GM23248 (cell line): ENCODE data around the gene ZNF652. TPM values are rescaled to one million over a fixed set of nuclear protein-coding genes. Genes with fewer than 3 reads are reported as not detected.

Experiments
- DNase-seq: peaks from one replicate; pipeline ENCODE4 v3.0.0-alpha.2; 2015
- H2AFZ ChIP-seq: fragments of 200-600 bp; sonication (generic); 2 replicates; pipeline ENCODE4 v1.6.1; 2016; ENCODE audit warnings: antibody characterized with exemption
- H3F3A ChIP-seq: fragments of 200-600 bp; sonication (generic); 2 replicates; pipeline ENCODE4 v1.6.1; 2016; ENCODE audit warnings: mild to moderate bottlenecking, antibody characterized with exemption, mixed run types; ENCODE audit not compliant: insufficient read depth
- H3K27ac ChIP-seq: fragments of 200-600 bp; sonication (generic); 2 replicates; pipeline ENCODE4 v1.5.1; 2016; ENCODE audit warnings: mild to moderate bottlenecking
- H3K27me3 ChIP-seq: fragments of 200-600 bp; sonication (generic); replicated peaks from 2 replicates; pipeline ENCODE4 v1.6.1; 2016; ENCODE audit warnings: mild to moderate bottlenecking; ENCODE audit not compliant: insufficient read depth
- H3K36me3 ChIP-seq: fragments of 200-600 bp; sonication (generic); 2 replicates; pipeline ENCODE4 v1.6.1; 2016; ENCODE audit warnings: low read depth, mild to moderate bottlenecking
- H3K4me1 ChIP-seq: fragments of 200-600 bp; sonication (generic); 2 replicates; pipeline ENCODE4 v1.6.1; 2016; ENCODE audit warnings: mild to moderate bottlenecking; ENCODE audit not compliant: insufficient read depth
- H3K4me2 ChIP-seq: fragments of 200-600 bp; sonication (generic); one replicate; pipeline ENCODE4 v1.6.1; 2016; ENCODE audit warnings: mild to moderate bottlenecking; ENCODE audit not compliant: unreplicated experiment
- H3K4me3 ChIP-seq: fragments of 200-600 bp; sonication (generic); 2 replicates; pipeline ENCODE4 v1.5.1; 2016; ENCODE audit warnings: mild to moderate bottlenecking
- H3K79me2 ChIP-seq: fragments of 200-600 bp; sonication (generic); 2 replicates; pipeline ENCODE4 v1.6.1; 2016; ENCODE audit warnings: mild to moderate bottlenecking; ENCODE audit not compliant: insufficient read depth
- H3K9ac ChIP-seq: fragments of 200-600 bp; sonication (generic); 2 replicates; pipeline ENCODE4 v1.6.1; 2016; ENCODE audit warnings: mild to moderate bottlenecking
- H3K9me2 ChIP-seq: fragments of 200-600 bp; sonication (generic); 2 replicates; pipeline ENCODE4 v1.6.1; 2016; ENCODE audit warnings: mixed run types, mild to moderate bottlenecking, moderate library complexity; ENCODE audit not compliant: insufficient read depth
- H3K9me3 ChIP-seq: fragments of 200-600 bp; sonication (generic); one replicate; pipeline ENCODE4 v1.6.1; 2017; ENCODE audit warnings: low read depth
- H4K20me1 ChIP-seq: fragments of 200-600 bp; sonication (generic); 2 replicates; pipeline ENCODE4 v1.6.0; 2016; ENCODE audit not compliant: insufficient read depth
- EZH2 ChIP-seq: fragments of 200-600 bp; sonication (generic); IDR thresholded peaks from 2 replicates; pipeline ENCODE4 v1.6.1; 2018; ENCODE audit warnings: antibody characterized with exemption, mild to moderate bottlenecking; ENCODE audit not compliant: insufficient read depth, poor library complexity, severe bottlenecking
- EZH2phosphoT487 ChIP-seq: fragments of 200-600 bp; sonication (generic); IDR thresholded peaks from 2 replicates; pipeline ENCODE4 v1.6.1; 2018; ENCODE audit warnings: antibody characterized with exemption, moderate library complexity, mild to moderate bottlenecking, low read depth; ENCODE audit not compliant: insufficient read depth
- WGBS, 2 experiments: methylation state at CpG; one replicate each; pipeline ENCODE4 v1.1.6; 2015 to 2017; ENCODE audit warnings: low lambda C conversion rate in 2 of 2, low coverage in 1 of 2; ENCODE audit errors: missing lambda C conversion rate in 2 of 2; 5-methylcytosine and 5-hydroxymethylcytosine counted together
- in situ Hi-C: fragments of 300-500 bp; cut with MboI; formaldehyde crosslinking; loops from 2 replicates; pipeline ENCODE4 v1.15.0; 2020
- polyA plus RNA-seq: library from polyadenylated mRNA; unstranded; fragments of >200 nt; fragmentation: Nextera tagmentation; extraction: Ambion mirVana; gene quantifications from 2 replicates; pipeline ENCODE4 v1.2.1, GENCODE V29; 2016
- total RNA-seq: library from RNA; depleted of rRNA; stranded (reverse); fragments of >200 nt; shearing (Covaris generic); gene quantifications from 2 replicates; pipeline ENCODE4 v1.2.3, GENCODE V29; 2014

ZNF652 gene
- total and polyA plus RNA-seq, 2 experiments from 2014 or later: 12.4 to 17.2 TPM

DNA sequence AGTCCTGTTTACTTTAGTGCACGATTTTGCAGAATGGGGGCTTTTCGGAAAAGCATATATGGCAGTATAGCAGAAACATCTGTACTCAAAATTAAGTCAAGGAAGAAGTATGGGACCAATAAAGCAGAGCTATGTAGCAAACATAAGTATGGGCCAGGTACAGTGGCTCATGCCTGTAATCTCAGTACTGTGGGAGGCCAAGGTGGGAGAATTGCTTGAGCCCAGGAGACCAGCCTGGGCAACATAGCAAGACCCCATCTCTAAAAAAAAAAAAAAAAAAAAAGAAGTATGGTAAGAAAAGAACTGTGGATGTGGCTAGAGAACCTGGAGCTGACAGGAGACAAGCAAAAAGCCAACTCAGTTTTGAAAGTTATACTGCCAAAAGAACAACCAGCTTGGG lies 36.1 kb downstream of the ZNF652 start:
- no peak for TF ChIP-seq EZH2
- TF ChIP-seq EZH2phosphoT487: no peak
- no peak overlapping the region for H3K27ac ChIP-seq
- H3K79me2 ChIP-seq: peaks cover 89% of the 10 kb centered on the region
- in situ Hi-C loops: no loop called here
- H3K9me3 ChIP-seq: no peaks in the 10 kb centered on the region
- no peaks in the 10 kb centered on the region for H3K36me3 ChIP-seq
- H3K4me2 ChIP-seq: no peak overlapping the region
- H3K9me2 ChIP-seq: no peaks in the 10 kb centered on the region
- 55 to 62% methylated on average over 2 of the region's 2 CpGs for WGBS, 2 experiments
- no peaks in the 10 kb centered on the region for H3K27me3 ChIP-seq
- DNase-seq: no peak
- H3K4me1 ChIP-seq: peaks cover 8% of the 10 kb centered on the region; the same call in 1 of the 2 replicates
- no peak overlapping the region for H2AFZ ChIP-seq
- H3K9ac ChIP-seq: no peak overlapping the region
- H3F3A ChIP-seq: peaks cover 6% of the 10 kb centered on the region
- peaks cover 10% of the 10 kb centered on the region; the same call in 1 of the 2 replicates for H4K20me1 ChIP-seq
- no peak overlapping the region for H3K4me3 ChIP-seq

DNA sequence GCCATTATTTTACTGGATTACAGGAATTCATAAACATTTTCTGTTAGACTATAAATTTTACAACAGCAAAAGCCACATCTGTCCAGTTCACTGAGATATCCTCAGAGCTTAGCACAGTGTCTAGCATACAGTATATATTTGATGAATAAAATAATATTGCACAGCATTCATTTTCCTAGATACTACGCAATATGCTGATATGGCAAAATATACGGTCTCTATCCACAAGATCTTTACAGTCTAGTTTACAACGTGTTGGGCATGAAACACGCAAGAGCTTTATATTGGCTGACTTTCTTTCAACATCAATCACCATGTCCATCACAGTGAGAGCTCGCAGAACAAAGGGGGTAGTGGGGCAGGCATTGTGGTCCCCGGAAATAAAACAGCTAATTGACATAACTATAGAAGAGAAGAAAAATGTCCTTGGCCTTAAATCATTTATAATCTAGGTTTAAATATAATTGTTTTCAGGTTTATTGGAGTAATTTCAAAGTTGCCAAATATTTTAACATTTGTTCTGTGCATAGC lies 43.5 kb downstream of the ZNF652 start:
- no peaks in the 10 kb centered on the region for H3K27me3 ChIP-seq
- WGBS, 2 experiments: 82 to 87% methylated on average over 6 of the region's 6 CpGs
- peaks cover 21% of the 10 kb centered on the region for H3F3A ChIP-seq
- H3K9me3 ChIP-seq: no peaks in the 10 kb centered on the region
- no peak overlapping the region for H3K4me2 ChIP-seq
- H3K9ac ChIP-seq: no peak overlapping the region
- peaks cover 55% of the 10 kb centered on the region for H3K79me2 ChIP-seq
- H3K4me1 ChIP-seq: peaks cover 10% of the 10 kb centered on the region
- no peaks in the 10 kb centered on the region for H3K36me3 ChIP-seq
- H3K27ac ChIP-seq: no peak overlapping the region
- H2AFZ ChIP-seq: no peak overlapping the region
- no peak for TF ChIP-seq EZH2
- TF ChIP-seq EZH2phosphoT487: no peak
- H3K4me3 ChIP-seq: no peak overlapping the region
- H3K9me2 ChIP-seq: no peaks in the 10 kb centered on the region
- in situ Hi-C loops: loop anchor here (5.0 to 10.0 kb wide), 2 partner anchors 79 to 236 kb away; no protein-coding TSS in a partner anchor
- no peak for DNase-seq
- 0 out of 2 replicates have a peak, but pooled peaks cover 4% of the 10 kb centered on the region for H4K20me1 ChIP-seq

DNA sequence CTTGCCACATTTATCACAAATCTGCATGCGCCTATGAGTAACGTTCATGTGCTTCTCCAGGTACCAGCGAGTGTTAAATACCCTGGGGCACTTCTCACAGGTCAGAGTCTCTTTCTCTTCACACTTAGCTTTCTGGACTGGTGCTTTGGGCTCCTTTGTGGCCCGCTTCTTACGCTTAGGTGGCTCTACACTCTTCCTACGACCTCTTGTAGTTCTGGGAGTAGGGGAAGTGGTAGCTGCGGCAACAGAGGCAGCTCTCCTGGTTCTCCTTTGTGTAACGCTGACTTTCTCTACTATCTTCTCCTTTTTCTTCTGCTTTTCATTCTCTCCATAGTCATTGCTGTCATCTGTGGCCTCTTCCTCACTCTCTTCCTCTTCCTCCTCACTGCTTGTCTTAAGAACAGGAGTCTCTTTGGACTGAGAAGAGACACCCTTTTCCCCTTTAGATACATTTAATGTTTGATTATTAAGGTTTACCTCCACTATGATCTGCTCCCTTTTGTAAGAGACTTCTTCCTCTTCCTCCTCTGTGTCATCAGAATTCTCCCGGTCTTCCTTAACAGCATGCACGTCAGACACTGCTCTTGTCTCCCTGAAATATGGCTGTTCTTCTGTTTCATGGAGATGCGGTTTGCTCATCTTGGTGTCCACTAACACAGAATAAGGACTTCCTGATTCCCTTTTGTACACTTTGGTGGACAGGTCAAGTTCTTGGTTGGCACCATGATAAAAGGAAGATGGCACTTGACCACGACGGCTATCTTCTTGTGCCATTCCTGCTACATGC lies 45.0 kb downstream of the ZNF652 start:
- TF ChIP-seq EZH2phosphoT487 (no peak), EZH2 (no peak)
- in situ Hi-C loops: loop anchor here (5.0 to 10.0 kb wide), 2 partner anchors 80 to 238 kb away; no protein-coding TSS in a partner anchor
- no peaks in the 10 kb centered on the region for H3K36me3 ChIP-seq

DNA sequence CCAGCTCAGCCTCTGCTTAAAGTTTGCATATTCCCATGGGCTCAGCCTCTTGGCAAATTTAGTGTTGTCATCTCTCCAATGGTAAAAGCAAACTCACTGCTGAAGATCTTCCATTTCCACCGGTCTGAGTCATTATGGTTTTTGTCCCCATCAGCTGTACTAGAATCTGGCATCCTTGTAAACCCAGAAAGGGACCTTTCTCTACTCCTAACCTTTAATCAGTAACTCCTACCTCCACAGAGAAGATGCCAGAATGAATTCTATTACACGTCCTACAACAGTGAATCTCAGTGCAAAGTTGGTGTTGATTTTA lies 45.8 kb downstream of the ZNF652 start:
- H3K4me2 ChIP-seq: peak overlapping the region; percentile 41
- H3F3A ChIP-seq: peaks cover 16% of the 10 kb centered on the region
- no peaks in the 10 kb centered on the region for H3K36me3 ChIP-seq
- 30 to 36% methylated on average over 2 of the region's 2 CpGs for WGBS, 2 experiments
- no peak overlapping the region for H3K9ac ChIP-seq
- in situ Hi-C loops: loop anchor here (5.0 to 10.0 kb wide), 2 partner anchors 81 to 239 kb away; no protein-coding TSS in a partner anchor
- no peaks in the 10 kb centered on the region for H3K9me2 ChIP-seq
- H4K20me1 ChIP-seq: 0 out of 2 replicates have a peak, but pooled peaks cover 4% of the 10 kb centered on the region
- peak; percentile 55 for DNase-seq
- TF ChIP-seq EZH2phosphoT487 (no peak), EZH2 (no peak)
- peaks cover 10% of the 10 kb centered on the region for H3K4me1 ChIP-seq
- H3K4me3 ChIP-seq: no peak overlapping the region
- H3K27ac ChIP-seq: peak overlapping the region; percentile 35; the same call in 1 of the 2 replicates
- H3K9me3 ChIP-seq: no peaks in the 10 kb centered on the region
- no peaks in the 10 kb centered on the region for H3K27me3 ChIP-seq
- H3K79me2 ChIP-seq: peaks cover 33% of the 10 kb centered on the region
- H2AFZ ChIP-seq: no peak overlapping the region

More for the DNA sequence above, 45.0 kb downstream of the ZNF652 start:
- H3K4me3 ChIP-seq: no peak overlapping the region
- no peaks in the 10 kb centered on the region for H3K9me3 ChIP-seq
- H3K9me2 ChIP-seq: no peaks in the 10 kb centered on the region
- 89% methylated on average over 13 of the region's 13 CpGs for WGBS, 2 experiments
- H2AFZ ChIP-seq: no peak overlapping the region
- H4K20me1 ChIP-seq: 0 out of 2 replicates have a peak, but pooled peaks cover 4% of the 10 kb centered on the region
- peaks cover 41% of the 10 kb centered on the region for H3K79me2 ChIP-seq
- H3K27me3 ChIP-seq: no peaks in the 10 kb centered on the region
- H3K4me2 ChIP-seq: no peak overlapping the region
- H3K4me1 ChIP-seq: peaks cover 10% of the 10 kb centered on the region
- peaks cover 17% of the 10 kb centered on the region for H3F3A ChIP-seq
- no peak overlapping the region for H3K27ac ChIP-seq
- DNase-seq: no peak
- no peak overlapping the region for H3K9ac ChIP-seq
